ENCODE measurements around the gene CHAC1. TPM values are rescaled to one million over a fixed set of nuclear protein-coding genes. Genes with fewer than 3 reads are reported as not detected.

CHAC1 gene
- total RNA-seq, 1 donor from 2014 or later, result 45.6 TPM

DNA sequence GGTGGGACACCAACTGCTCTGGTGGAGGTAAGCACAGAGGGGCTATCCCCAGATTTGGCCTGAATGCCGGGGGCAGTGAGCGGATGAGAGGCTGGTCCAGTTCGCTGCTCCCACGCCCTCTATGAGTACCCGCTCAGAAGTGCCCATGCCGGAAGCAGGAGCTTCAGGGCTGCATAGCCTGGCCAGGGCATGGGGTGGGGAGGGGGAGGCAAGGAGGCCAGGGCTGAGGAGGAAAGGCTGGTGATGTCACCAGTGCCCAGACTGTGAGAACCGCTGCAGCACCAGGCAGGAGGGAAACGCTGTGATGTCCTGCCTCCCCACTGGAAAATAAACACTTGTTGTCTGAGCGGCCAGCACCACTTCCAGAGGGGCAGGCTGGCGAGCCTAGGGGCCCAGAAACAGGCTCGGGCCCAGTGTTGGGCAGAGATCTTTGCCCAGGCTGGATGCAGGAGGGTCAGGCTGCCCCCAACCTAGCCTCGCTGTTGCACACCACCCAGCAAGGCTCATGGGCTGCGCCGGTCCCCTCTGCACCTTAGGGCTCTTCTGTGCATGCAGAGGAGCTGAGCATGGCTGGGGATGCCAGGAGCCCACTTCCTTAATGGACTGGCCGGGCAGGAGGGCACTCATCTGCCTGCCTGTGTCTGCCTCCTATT is 35.0 kb upstream of the CHAC1 start:
- Mint-ChIP-seq H3K36me3 (ENCODE audit: unreplicated experiment) (no peaks in the 10 kb centered on the region), H3K27ac (ENCODE audit: unreplicated experiment) (no peak overlapping the region), H3K9me3 (ENCODE audit: unreplicated experiment) (peaks cover 5% of the 10 kb centered on the region), H3K27me3 (ENCODE audit: unreplicated experiment) (peaks cover 11% of the 10 kb centered on the region), H3K4me3 (ENCODE audit: unreplicated experiment) (no peak overlapping the region), H3K4me1 (ENCODE audit: low read depth, unreplicated experiment) (peaks cover 24% of the 10 kb centered on the region)
- TF ChIP-seq CTCF (IDR thresholded peaks at IDR 0.05; ENCODE audit: partially characterized antibody, unreplicated experiment), result no peak
- DNase-seq, result no peak

DNA sequence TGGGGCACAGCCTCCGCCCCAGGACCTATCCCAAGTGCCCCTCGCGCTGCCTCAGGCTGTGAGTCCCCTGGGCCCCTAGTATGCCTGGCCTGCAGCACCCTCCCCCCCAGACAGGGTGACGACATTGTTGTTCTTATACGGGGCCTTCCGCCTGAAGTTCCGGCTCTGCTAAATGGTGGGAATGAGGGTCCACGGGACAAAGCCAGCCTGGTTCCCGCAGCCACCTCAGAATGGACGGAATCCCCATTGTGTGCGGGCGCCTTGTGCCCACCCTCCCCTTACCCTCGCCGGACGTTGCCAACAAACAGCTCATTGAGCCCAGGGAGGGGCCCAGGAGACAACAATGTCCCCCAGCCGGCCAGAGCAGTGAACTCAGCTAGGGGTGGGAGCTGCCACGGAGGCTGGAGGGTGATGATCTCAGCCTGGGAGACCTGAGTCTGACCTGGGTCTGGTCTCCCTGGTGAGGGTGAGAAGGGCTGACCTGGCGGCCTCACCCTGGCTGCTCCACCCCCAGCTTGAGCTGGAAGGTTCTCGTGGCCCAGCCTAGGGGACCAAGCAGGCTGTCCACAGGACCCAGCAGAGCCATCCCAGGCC is 34.4 kb upstream of the CHAC1 start:
- Mint-ChIP-seq H3K27me3 (ENCODE audit: unreplicated experiment) (peaks cover 14% of the 10 kb centered on the region), H3K9me3 (ENCODE audit: unreplicated experiment) (peaks cover 5% of the 10 kb centered on the region), H3K36me3 (ENCODE audit: unreplicated experiment) (no peaks in the 10 kb centered on the region), H3K4me1 (ENCODE audit: low read depth, unreplicated experiment) (peaks cover 25% of the 10 kb centered on the region), H3K27ac (ENCODE audit: unreplicated experiment) (no peak overlapping the region), H3K4me3 (ENCODE audit: unreplicated experiment) (no peak overlapping the region)
- DNase-seq, result no peak
- no peak for TF ChIP-seq CTCF (IDR thresholded peaks at IDR 0.05; ENCODE audit: partially characterized antibody, unreplicated experiment)

DNA sequence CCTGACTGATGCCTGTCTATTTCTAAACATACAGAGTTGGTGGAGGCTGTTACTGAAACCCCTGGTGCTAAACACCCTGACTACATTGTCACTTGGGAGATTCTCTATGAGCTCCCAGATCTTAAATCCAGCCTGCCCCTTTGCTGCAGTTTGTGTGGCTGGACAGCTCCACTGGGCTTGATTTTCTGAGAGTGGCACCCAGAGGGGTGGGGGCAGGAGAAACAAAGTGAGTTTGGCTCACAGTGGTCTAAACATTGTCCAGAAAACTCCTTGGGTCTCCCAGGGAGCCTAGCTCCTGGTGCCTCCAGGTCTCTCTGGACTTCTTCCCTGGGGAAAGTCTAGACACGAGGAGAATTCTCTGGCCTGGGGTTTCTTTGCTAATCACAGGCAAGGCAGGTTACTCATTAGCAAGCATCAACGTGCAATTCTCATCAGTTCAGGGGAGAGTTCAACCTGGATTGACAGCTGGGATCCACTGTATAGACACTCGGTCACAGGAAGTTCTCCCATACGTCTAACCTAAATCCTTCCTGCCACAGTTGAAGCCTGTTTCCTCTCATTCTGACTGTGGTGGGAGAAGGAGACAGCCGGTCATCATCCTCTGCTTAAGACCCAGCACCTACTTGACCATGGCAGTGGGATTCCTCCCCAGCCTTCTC is 31.2 kb upstream of the CHAC1 start:
- H3K27me3 Mint-ChIP-seq (ENCODE audit: unreplicated experiment), result peaks cover 26% of the 10 kb centered on the region
- H3K4me1 Mint-ChIP-seq (ENCODE audit: low read depth, unreplicated experiment), result peaks cover 25% of the 10 kb centered on the region
- H3K4me3 Mint-ChIP-seq (ENCODE audit: unreplicated experiment), result no peak overlapping the region
- H3K9me3 Mint-ChIP-seq (ENCODE audit: unreplicated experiment), result peaks cover 22% of the 10 kb centered on the region
- no peak for TF ChIP-seq CTCF (IDR thresholded peaks at IDR 0.05; ENCODE audit: partially characterized antibody, unreplicated experiment)
- H3K36me3 Mint-ChIP-seq (ENCODE audit: unreplicated experiment), result no peaks in the 10 kb centered on the region
- DNase-seq, result no peak
- no peak overlapping the region for H3K27ac Mint-ChIP-seq (ENCODE audit: unreplicated experiment)

- Mint-ChIP-seq H3K9me3 (ENCODE audit: unreplicated experiment) (peaks cover 26% of the 10 kb centered on the region), H3K4me3 (ENCODE audit: unreplicated experiment) (no peak overlapping the region)
These were observed 30.7 kb upstream of the CHAC1 start for GRCh38 chr15:40922608-40923005.

More at GRCh38 chr15:40922608-40923005, 30.7 kb upstream of the CHAC1 start:
- Mint-ChIP-seq H3K4me1 (ENCODE audit: low read depth, unreplicated experiment) (peaks cover 24% of the 10 kb centered on the region), H3K27ac (ENCODE audit: unreplicated experiment) (no peak overlapping the region), H3K36me3 (ENCODE audit: unreplicated experiment) (no peaks in the 10 kb centered on the region), H3K27me3 (ENCODE audit: unreplicated experiment) (peaks cover 29% of the 10 kb centered on the region)
- DNase-seq, result no peak
- no peak for TF ChIP-seq CTCF (IDR thresholded peaks at IDR 0.05; ENCODE audit: partially characterized antibody, unreplicated experiment)

Measured in glutamatergic neuron (in vitro differentiated cells).